Measurements from ENCODE around the gene SCCPDH.
A peak's percentile ranks its signal among the peaks of the same experiment; 100 is the strongest.
"Not testable (repeated sequence)": the region's sequence is repeated elsewhere in the genome, so short reads cannot be mapped to it uniquely, and the experiment has no call there.

The SCCPDH gene

DNA sequence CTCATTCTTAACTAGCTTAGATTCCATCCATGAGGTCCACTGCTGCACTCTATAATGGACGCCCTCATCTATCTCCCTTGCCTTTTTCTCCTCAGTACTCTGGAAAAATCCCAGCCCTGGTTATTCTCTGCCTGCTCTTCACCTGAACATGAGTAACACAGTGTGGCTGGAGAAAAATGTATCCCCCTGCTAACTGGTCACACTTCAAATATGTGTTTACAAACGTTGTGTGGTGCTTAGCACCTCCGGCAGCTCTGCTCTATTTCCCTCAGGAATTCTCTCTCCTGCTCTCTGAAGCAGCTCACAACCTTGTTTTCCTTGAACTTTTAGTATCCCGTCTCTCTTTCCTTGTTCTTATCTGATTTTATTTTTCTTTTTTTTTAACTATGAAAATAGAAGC is 4.1 kb downstream of the SCCPDH start:
- Histone ChIP-seq H3K14ac (ENCODE audit: low read length in 2 of 2) (no peak overlapping the region), H3K27ac (ENCODE audit: low read length, poor library complexity, severe bottlenecking) (peak overlapping the region; percentile 90), H3K4me1 (ENCODE audit: control insufficient read depth, insufficient read depth, low read depth, low read length) (peaks cover 8% of the 10 kb centered on the region), H3K18ac (ENCODE audit: low read depth in 1 of 2, low read length in 2 of 2) (no peak overlapping the region), H4K91ac (ENCODE audit: low read length) (no peak overlapping the region), H4K8ac (ENCODE audit: low read length) (no peak overlapping the region), H3K4ac (ENCODE audit: low read depth in 1 of 2, low read length in 2 of 2) (no peak overlapping the region), H3K4me3 (ENCODE audit: insufficient read depth in 1 of 2, low read depth in 1 of 2, low read length in 2 of 2) (no peak overlapping the region), H3K79me1 (replicated peaks; ENCODE audit: low read length, poor library complexity, severe bottlenecking) (peaks cover 24% of the 10 kb centered on the region), H2AFZ (ENCODE audit: low read depth, low read length) (no peak overlapping the region), H3K4me2 (ENCODE audit: low read length, poor library complexity, severe bottlenecking) (no peak overlapping the region), H3K27me3 (ENCODE audit: control insufficient read depth in 1 of 2, insufficient read depth in 1 of 2, low read length in 2 of 2) (no peaks in the 10 kb centered on the region), H2BK120ac (ENCODE audit: low read depth, low read length) (no peak overlapping the region), H2BK15ac (ENCODE audit: low read depth, poor library complexity, severe bottlenecking) (no peak overlapping the region), H2BK12ac (ENCODE audit: low read length in 2 of 2) (no peak overlapping the region), H3K9me3 (ENCODE audit: control insufficient read depth, low read length) (peaks cover 4% of the 10 kb centered on the region), H3K23ac (ENCODE audit: low read length in 2 of 2) (no peak overlapping the region), H2BK5ac (ENCODE audit: low read depth, low read length, poor library complexity, severe bottlenecking) (no peak overlapping the region), H2AK5ac (ENCODE audit: low read length, severe bottlenecking) (no peak overlapping the region), H3K9ac (ENCODE audit: low read length) (no peak overlapping the region), H3K36me3 (ENCODE audit: control insufficient read depth in 1 of 2, insufficient read depth in 2 of 2, low read depth in 1 of 2, low read length in 2 of 2) (peaks cover 27 to 54% of the 10 kb centered on the region in 2 experiments)
- WGBS = 40% methylated on average over 3 of the region's 4 CpGs
- DNase-seq = peak; percentile 59

DNA sequence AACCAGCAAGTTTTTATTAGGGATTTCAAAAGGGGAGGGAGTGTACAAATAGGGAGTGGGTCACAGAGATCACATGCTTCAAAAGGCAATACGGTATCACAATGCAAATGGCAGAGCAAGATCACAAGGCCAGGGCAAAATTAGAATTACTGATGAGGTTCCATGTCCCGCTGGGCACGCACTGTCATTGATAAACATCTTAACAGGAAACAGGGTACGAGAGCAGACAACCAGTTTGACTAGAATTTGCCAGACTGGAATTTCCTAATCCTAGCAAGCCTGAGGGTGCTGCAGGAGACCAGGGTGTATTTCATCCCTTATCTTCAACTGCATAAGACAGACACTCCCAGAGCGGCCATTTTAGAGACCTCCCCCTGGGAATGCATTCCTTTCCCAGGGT is 4.8 kb downstream of the SCCPDH start:
- not testable (repeated sequence) for H3K18ac ChIP-seq (ENCODE audit: low read depth in 1 of 2, low read length in 2 of 2); H2BK15ac ChIP-seq (ENCODE audit: low read depth, poor library complexity, severe bottlenecking); H3K4me1 ChIP-seq (ENCODE audit: control insufficient read depth, insufficient read depth, low read depth, low read length); H3K9ac ChIP-seq (ENCODE audit: low read length); H3K27me3 ChIP-seq (ENCODE audit: control insufficient read depth in 1 of 2, insufficient read depth in 1 of 2, low read length in 2 of 2); H3K23ac ChIP-seq (ENCODE audit: low read length in 2 of 2); H4K8ac ChIP-seq (ENCODE audit: low read length); H3K4me3 ChIP-seq (ENCODE audit: insufficient read depth in 1 of 2, low read depth in 1 of 2, low read length in 2 of 2); H2BK5ac ChIP-seq (ENCODE audit: low read depth, low read length, poor library complexity, severe bottlenecking); H2BK12ac ChIP-seq (ENCODE audit: low read length in 2 of 2); H3K9me3 ChIP-seq (ENCODE audit: control insufficient read depth, low read length); H2AFZ ChIP-seq (ENCODE audit: low read depth, low read length); H3K14ac ChIP-seq (ENCODE audit: low read length in 2 of 2); H4K91ac ChIP-seq (ENCODE audit: low read length); H2BK120ac ChIP-seq (ENCODE audit: low read depth, low read length); DNase-seq; H3K4ac ChIP-seq (ENCODE audit: low read depth in 1 of 2, low read length in 2 of 2); H3K4me2 ChIP-seq (ENCODE audit: low read length, poor library complexity, severe bottlenecking)
- peaks cover 28% of the 10 kb centered on the region for H3K79me1 ChIP-seq (replicated peaks; ENCODE audit: low read length, poor library complexity, severe bottlenecking)
- peaks cover 30 to 62% of the 10 kb centered on the region in 2 experiments for H3K36me3 ChIP-seq (ENCODE audit: control insufficient read depth in 1 of 2, insufficient read depth in 2 of 2, low read depth in 1 of 2, low read length in 2 of 2)
- peak overlapping the region; percentile 90 for H3K27ac ChIP-seq (ENCODE audit: low read length, poor library complexity, severe bottlenecking)
- WGBS = 84% methylated on average over 5 of the region's 5 CpGs
- peak overlapping the region; percentile 65 for H2AK5ac ChIP-seq (ENCODE audit: low read length, severe bottlenecking)

- 94% methylated on average over 8 of the region's 8 CpGs for WGBS
- Histone ChIP-seq H3K36me3 (ENCODE audit: control insufficient read depth in 1 of 2, insufficient read depth in 2 of 2, low read depth in 1 of 2, low read length in 2 of 2) (peaks cover 33 to 78% of the 10 kb centered on the region in 2 experiments), H3K4me3 (ENCODE audit: insufficient read depth in 1 of 2, low read depth in 1 of 2, low read length in 2 of 2) (no peak overlapping the region), H2BK5ac (ENCODE audit: low read depth, low read length, poor library complexity, severe bottlenecking) (no peak overlapping the region), H3K4me2 (ENCODE audit: low read length, poor library complexity, severe bottlenecking) (no peak overlapping the region), H2BK15ac (ENCODE audit: low read depth, poor library complexity, severe bottlenecking) (no peak overlapping the region), H3K27ac (ENCODE audit: low read length, poor library complexity, severe bottlenecking) (no peak overlapping the region), H3K14ac (ENCODE audit: low read length in 2 of 2) (no peak overlapping the region), H2AFZ (ENCODE audit: low read depth, low read length) (no peak overlapping the region), H3K9ac (ENCODE audit: low read length) (no peak overlapping the region), H3K23ac (ENCODE audit: low read length in 2 of 2) (no peak overlapping the region), H3K79me1 (replicated peaks; ENCODE audit: low read length, poor library complexity, severe bottlenecking) (peaks cover 32% of the 10 kb centered on the region), H4K8ac (ENCODE audit: low read length) (no peak overlapping the region), H3K18ac (ENCODE audit: low read depth in 1 of 2, low read length in 2 of 2) (no peak overlapping the region), H4K91ac (ENCODE audit: low read length) (no peak overlapping the region), H3K27me3 (ENCODE audit: control insufficient read depth in 1 of 2, insufficient read depth in 1 of 2, low read length in 2 of 2) (no peaks in the 10 kb centered on the region), H3K9me3 (ENCODE audit: control insufficient read depth, low read length) (peaks cover 4% of the 10 kb centered on the region), H2BK120ac (ENCODE audit: low read depth, low read length) (no peak overlapping the region), H3K4ac (ENCODE audit: low read depth in 1 of 2, low read length in 2 of 2) (no peak overlapping the region), H2BK12ac (ENCODE audit: low read length in 2 of 2) (no peak overlapping the region), H2AK5ac (ENCODE audit: low read length, severe bottlenecking) (no peak overlapping the region), H3K4me1 (ENCODE audit: control insufficient read depth, insufficient read depth, low read depth, low read length) (peaks cover 4% of the 10 kb centered on the region)
- no peak for DNase-seq
Measured at GRCh38 chr1:246730839-246731238, 6.6 kb downstream of the SCCPDH start.

DNA sequence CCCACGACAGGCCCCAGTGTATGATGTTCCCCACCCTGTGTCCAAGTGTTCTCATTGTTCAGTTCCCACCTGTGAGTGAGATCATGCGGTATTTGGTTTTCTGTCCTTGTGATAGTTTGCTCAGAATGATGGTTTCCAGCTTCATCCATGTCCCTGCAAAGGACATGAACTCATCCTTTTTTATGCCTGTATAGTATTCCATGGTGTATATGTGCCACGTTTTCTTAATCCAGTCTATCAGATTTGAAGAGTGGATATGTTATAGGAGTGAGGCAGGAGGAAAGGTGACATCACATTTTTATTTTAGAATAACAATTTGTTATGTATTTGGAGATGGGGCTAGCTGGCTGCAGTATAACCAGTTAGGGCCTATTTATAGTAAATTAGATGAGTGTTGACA is 7.7 kb downstream of the SCCPDH start:
- WGBS = 100% methylated on average over 2 of the region's 3 CpGs
- not testable (repeated sequence) for H3K9me3 ChIP-seq (ENCODE audit: control insufficient read depth, low read length); H2BK15ac ChIP-seq (ENCODE audit: low read depth, poor library complexity, severe bottlenecking)

More for the DNA sequence above, 7.7 kb downstream of the SCCPDH start:
- not testable (repeated sequence) for H3K27me3 ChIP-seq (ENCODE audit: control insufficient read depth in 1 of 2, insufficient read depth in 1 of 2, low read length in 2 of 2); H3K9ac ChIP-seq (ENCODE audit: low read length); H2BK120ac ChIP-seq (ENCODE audit: low read depth, low read length); H3K4me3 ChIP-seq (ENCODE audit: insufficient read depth in 1 of 2, low read depth in 1 of 2, low read length in 2 of 2); H3K27ac ChIP-seq (ENCODE audit: low read length, poor library complexity, severe bottlenecking); H2AK5ac ChIP-seq (ENCODE audit: low read length, severe bottlenecking); H4K8ac ChIP-seq (ENCODE audit: low read length); H4K91ac ChIP-seq (ENCODE audit: low read length); H3K4ac ChIP-seq (ENCODE audit: low read depth in 1 of 2, low read length in 2 of 2); H3K4me2 ChIP-seq (ENCODE audit: low read length, poor library complexity, severe bottlenecking); H3K14ac ChIP-seq (ENCODE audit: low read length in 2 of 2); H2AFZ ChIP-seq (ENCODE audit: low read depth, low read length); H3K18ac ChIP-seq (ENCODE audit: low read depth in 1 of 2, low read length in 2 of 2); H2BK12ac ChIP-seq (ENCODE audit: low read length in 2 of 2); H2BK5ac ChIP-seq (ENCODE audit: low read depth, low read length, poor library complexity, severe bottlenecking); H3K23ac ChIP-seq (ENCODE audit: low read length in 2 of 2); H3K4me1 ChIP-seq (ENCODE audit: control insufficient read depth, insufficient read depth, low read depth, low read length); DNase-seq
- peaks cover 31% of the 10 kb centered on the region for H3K79me1 ChIP-seq (replicated peaks; ENCODE audit: low read length, poor library complexity, severe bottlenecking)
- H3K36me3 ChIP-seq (ENCODE audit: control insufficient read depth in 1 of 2, insufficient read depth in 2 of 2, low read depth in 1 of 2, low read length in 2 of 2) = peaks cover 37 to 89% of the 10 kb centered on the region in 2 experiments

Measured in mesenchymal stem cell (in vitro differentiated cells and primary cell).